Spinal cord (tissue), 10 donors: ENCODE results near the gene COX6B1. TPM values are rescaled to one million over a fixed set of nuclear protein-coding genes. Genes with fewer than 3 reads are reported as not detected.
A peak's percentile ranks its signal among the peaks of the same experiment; 100 is the strongest.
"Not testable (repeated sequence)": the region's sequence is repeated elsewhere in the genome, so short reads cannot be mapped to it uniquely, and the experiment has no call there.

ENCODE experiments used
- DNase-seq, 6 donors: peaks; one replicate each; pipeline versions ENCODE4 v3.0.0 to v3.0.0-alpha.2; 2013 to 2015; ENCODE audit warnings: low spot score in 6 of 6, low read depth in 4 of 6
- H3K27ac ChIP-seq: one replicate; pipeline ENCODE4 v1.5.1; 2013; ENCODE audit warnings: low read depth, low read length, control low read depth
- H3K27me3 ChIP-seq: one replicate; pipeline ENCODE4 v1.6.1; 2013; ENCODE audit warnings: low read length; ENCODE audit not compliant: control insufficient read depth, insufficient read depth
- H3K36me3 ChIP-seq: one replicate; pipeline ENCODE4 v1.6.1; 2013; ENCODE audit warnings: low read length; ENCODE audit not compliant: control insufficient read depth, insufficient read depth
- H3K4me1 ChIP-seq: one replicate; pipeline ENCODE4 v1.6.1; 2013; ENCODE audit warnings: low read length; ENCODE audit not compliant: control insufficient read depth, insufficient read depth
- H3K4me3 ChIP-seq: one replicate; pipeline ENCODE4 v1.5.1; 2013; ENCODE audit warnings: low read depth, low read length, control low read depth
- H3K9me3 ChIP-seq: one replicate; pipeline ENCODE4 v1.6.1; 2013; ENCODE audit warnings: low read length; ENCODE audit not compliant: control insufficient read depth, insufficient read depth
- WGBS: methylation state at CpG from one replicate; pipeline ENCODE4 v1.1.5; 2013; ENCODE audit warnings: missing lambda C conversion rate; ENCODE audit not compliant: insufficient coverage; 5-methylcytosine and 5-hydroxymethylcytosine counted together
- polyA plus RNA-seq, 2 donors: library from polyadenylated mRNA; unstranded; fragments of 120-200 nt; gene quantifications; one replicate each; pipeline ENCODE4 v1.2.1, GENCODE V29; 2013; ENCODE audit not compliant: insufficient read length in 2 of 2
- total RNA-seq, 2 donors: library from RNA; depleted of rRNA in 1 of 2; stranded (reverse); fragments of 120-200 nt in 1 of 2; fragments of >200 nt in 1 of 2; gene quantifications; one replicate each; pipeline versions ENCODE4 v1.2.3 to v1.2.4, GENCODE V29; 2013 to 2014
- donor health status: healthy.

The COX6B1 gene
- total and polyA plus RNA-seq, 4 donors, result 321 to 628 (median 387) TPM

- H3K27ac ChIP-seq, result no peak overlapping the region
- WGBS, result 23% methylated on average over 10 of the region's 15 CpGs
- peak overlapping the region; percentile 68 for H3K4me3 ChIP-seq
- peaks cover 8% of the 10 kb centered on the region for H3K36me3 ChIP-seq
- no peaks in the 10 kb centered on the region for H3K9me3 ChIP-seq
- H3K27me3 ChIP-seq, result no peaks in the 10 kb centered on the region
- peaks cover 45% of the 10 kb centered on the region for H3K4me1 ChIP-seq
- DNase-seq, result no peak
These were observed 5.3 kb upstream of the COX6B1 start for GRCh38 chr19:35642798-35643254.

GRCh38 chr19:35643255-35644205 lies 4.6 kb upstream of the COX6B1 start:
- Histone ChIP-seq H3K4me1 (peaks cover 46% of the 10 kb centered on the region), H3K9me3 (no peaks in the 10 kb centered on the region), H3K4me3 (peak overlapping the region; percentile 68), H3K27ac (peak overlapping the region; percentile 92), H3K36me3 (peaks cover under 1% of the 10 kb centered on the region), H3K27me3 (no peaks in the 10 kb centered on the region)
- DNase-seq, result peak in 4 of 6 donors; percentile 53 to 91 (median 74)
- under 1% methylated on average over 68 of the region's 69 CpGs for WGBS

GRCh38 chr19:35644206-35644986 lies 3.7 kb upstream of the COX6B1 start:
- Histone ChIP-seq H3K9me3 (no peaks in the 10 kb centered on the region), H3K27ac (peak overlapping the region; percentile 92), H3K36me3 (no peaks in the 10 kb centered on the region), H3K27me3 (no peaks in the 10 kb centered on the region), H3K4me3 (peak overlapping the region; percentile 68), H3K4me1 (peaks cover 54% of the 10 kb centered on the region)
- WGBS, result under 1% methylated on average over 60 of the region's 60 CpGs
- peak in 4 of 6 donors; percentile 38 to 93 (median 66) for DNase-seq

GRCh38 chr19:35644987-35645679 lies 3.0 kb upstream of the COX6B1 start:
- peak overlapping the region; percentile 92 for H3K27ac ChIP-seq
- 24% methylated on average over 9 of the region's 20 CpGs for WGBS
- peak in 3 of 6 donors; percentile 31 to 90 (median 87) for DNase-seq

GRCh38 chr19:35645680-35646511 lies 2.2 kb upstream of the COX6B1 start:
- peaks cover 56% of the 10 kb centered on the region for H3K4me1 ChIP-seq
- peaks cover 6% of the 10 kb centered on the region for H3K36me3 ChIP-seq
- DNase-seq, result no peak
- H3K9me3 ChIP-seq, result no peaks in the 10 kb centered on the region
- H3K27me3 ChIP-seq, result no peaks in the 10 kb centered on the region
- no peak overlapping the region for H3K4me3 ChIP-seq
- 91% methylated on average over 4 of the region's 7 CpGs for WGBS
- H3K27ac ChIP-seq, result no peak overlapping the region

More at GRCh38 chr19:35644987-35645679, 3.0 kb upstream of the COX6B1 start:
- Histone ChIP-seq H3K9me3 (no peaks in the 10 kb centered on the region), H3K27me3 (no peaks in the 10 kb centered on the region), H3K36me3 (peaks cover 2% of the 10 kb centered on the region), H3K4me1 (peaks cover 56% of the 10 kb centered on the region), H3K4me3 (peak overlapping the region; percentile 68)

GRCh38 chr19:35650581-35650980 lies 2.5 kb downstream of the COX6B1 start:
- Histone ChIP-seq H3K4me3 (no peak overlapping the region), H3K36me3 (peaks cover 43% of the 10 kb centered on the region)
- WGBS, result 91% methylated on average over 9 of the region's 9 CpGs

GRCh38 chr19:35654828-35655227 lies 6.7 kb downstream of the COX6B1 start:
- peaks cover 76% of the 10 kb centered on the region for H3K36me3 ChIP-seq
- not testable (repeated sequence) for DNase-seq, H3K4me3 ChIP-seq, H3K27ac ChIP-seq, H3K27me3 ChIP-seq, H3K4me1 ChIP-seq, H3K9me3 ChIP-seq
- WGBS, result 95% methylated on average over 3 of the region's 6 CpGs

More at GRCh38 chr19:35650581-35650980, 2.5 kb downstream of the COX6B1 start:
- DNase-seq, result no peak
- H3K27ac ChIP-seq, result no peak overlapping the region
- no peaks in the 10 kb centered on the region for H3K9me3 ChIP-seq
- peaks cover 17% of the 10 kb centered on the region for H3K4me1 ChIP-seq
- H3K27me3 ChIP-seq, result no peaks in the 10 kb centered on the region

- 93% methylated on average over 4 of the region's 4 CpGs for WGBS
- H3K27ac ChIP-seq, result no peak overlapping the region
- no peaks in the 10 kb centered on the region for H3K27me3 ChIP-seq
- H3K4me1 ChIP-seq, result no peaks in the 10 kb centered on the region
- no peaks in the 10 kb centered on the region for H3K9me3 ChIP-seq
- no peak overlapping the region for H3K4me3 ChIP-seq
- no peak for DNase-seq
- peaks cover 78% of the 10 kb centered on the region for H3K36me3 ChIP-seq
These were observed 7.5 kb downstream of the COX6B1 start for GRCh38 chr19:35655600-35655999.
